NCI-H2196 (cell line): ENCODE data around the gene FOXL1.

Experiments
- DNase-seq: peaks from one replicate; lab custom pipeline; 2025; ENCODE audit not compliant: unreplicated experiment; lab: John Stamatoyannopoulos, UW

The FOXL1 gene

DNA sequence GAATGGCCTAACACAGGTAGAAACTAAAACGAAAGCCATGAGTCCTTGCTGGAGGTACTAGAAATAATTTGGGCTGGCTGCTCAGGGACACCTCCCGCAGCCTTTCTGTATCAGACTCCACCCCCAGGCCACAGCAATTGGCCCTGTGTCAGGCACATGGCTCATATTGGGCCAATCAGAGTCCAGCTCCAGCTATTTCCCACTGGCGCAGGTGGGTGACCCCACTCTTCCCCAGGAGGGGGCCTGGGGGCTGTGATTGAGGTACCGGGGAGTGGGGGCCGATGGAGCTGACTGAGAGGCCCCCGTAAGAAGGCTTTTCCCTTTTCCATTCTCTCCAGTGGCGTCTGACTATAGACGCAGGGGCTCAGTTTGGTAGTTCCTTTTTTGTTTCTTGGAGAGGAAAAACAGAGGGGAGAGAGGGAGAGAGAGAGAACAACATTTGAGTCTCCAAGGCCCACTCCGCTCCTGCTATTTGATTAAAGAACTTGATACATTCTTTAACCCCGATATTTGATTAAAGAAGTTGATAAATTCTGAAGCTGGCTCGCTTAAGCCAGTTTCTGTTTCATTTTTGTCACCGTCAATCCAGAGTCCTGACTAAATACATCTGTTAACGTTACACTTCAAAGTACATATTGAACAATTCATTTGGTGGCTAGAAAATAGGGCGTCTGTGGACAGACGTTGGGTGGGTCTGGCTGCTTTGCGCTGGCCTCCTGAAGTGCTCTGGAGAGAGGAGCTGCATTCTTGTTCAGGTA lies 26.3 kb downstream of the FOXL1 start:
- DNase-seq, result no peak

DNA sequence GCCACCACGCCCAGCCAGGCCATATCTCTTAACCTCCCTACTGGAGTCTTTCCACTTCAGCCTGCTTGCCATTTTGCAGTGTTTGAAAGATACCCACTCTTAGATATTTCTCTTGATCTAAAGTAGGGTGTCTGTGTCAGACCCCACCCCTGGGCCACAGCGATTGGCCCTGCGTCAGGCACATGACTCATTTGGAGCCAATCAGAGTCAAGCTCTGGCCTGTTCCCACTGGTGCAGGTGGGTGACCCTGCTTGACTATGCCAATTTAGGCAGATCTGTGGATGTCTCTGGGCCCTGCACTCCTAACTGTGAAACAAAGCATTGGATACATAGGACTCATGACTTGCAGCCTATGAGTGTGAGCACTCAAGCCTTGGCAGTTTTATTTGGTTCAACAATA lies 27.6 kb downstream of the FOXL1 start:
- no peak for DNase-seq

DNA sequence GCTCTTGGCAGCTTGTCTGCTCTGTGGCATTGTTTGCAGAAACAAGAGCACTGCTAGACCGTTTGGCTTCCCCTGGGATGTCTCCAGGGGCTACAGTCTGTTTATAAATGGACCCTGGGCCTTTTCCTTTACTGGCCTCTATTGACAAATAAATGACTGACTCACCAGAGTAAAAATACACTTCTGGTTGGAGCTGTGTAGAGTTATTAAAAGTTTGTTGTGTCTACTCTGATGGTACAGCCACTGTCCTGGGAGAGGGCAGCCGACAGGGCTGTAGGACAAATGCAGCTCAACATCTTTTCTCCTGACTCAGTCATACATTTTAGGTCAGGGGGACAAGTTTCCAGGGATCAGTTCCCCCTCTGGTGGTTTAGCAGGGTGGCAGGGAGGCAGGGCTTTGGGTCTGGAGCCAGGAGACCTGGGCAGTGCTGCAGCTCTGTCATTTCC lies 30.0 kb downstream of the FOXL1 start:
- no peak for DNase-seq

DNA sequence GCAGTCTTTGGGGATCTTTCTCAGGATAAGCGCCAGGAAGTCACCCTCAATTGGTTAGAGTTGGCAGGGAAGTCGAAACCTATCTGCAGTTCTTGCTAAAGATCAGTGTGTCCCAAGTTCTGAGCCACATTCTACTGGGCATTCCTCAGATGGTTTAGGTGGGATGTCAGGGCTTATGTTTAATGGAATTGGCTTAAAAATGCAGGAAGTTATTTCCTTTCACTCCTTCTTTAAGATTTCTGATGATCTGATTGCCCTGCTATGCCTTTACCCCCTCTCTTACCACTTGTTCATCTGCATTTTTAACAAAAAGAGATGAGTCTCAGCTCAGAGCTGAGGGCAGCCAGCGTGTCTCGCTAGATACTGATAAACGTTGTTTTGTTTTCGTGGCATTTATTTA lies 30.8 kb downstream of the FOXL1 start:
- DNase-seq, result no peak

DNA sequence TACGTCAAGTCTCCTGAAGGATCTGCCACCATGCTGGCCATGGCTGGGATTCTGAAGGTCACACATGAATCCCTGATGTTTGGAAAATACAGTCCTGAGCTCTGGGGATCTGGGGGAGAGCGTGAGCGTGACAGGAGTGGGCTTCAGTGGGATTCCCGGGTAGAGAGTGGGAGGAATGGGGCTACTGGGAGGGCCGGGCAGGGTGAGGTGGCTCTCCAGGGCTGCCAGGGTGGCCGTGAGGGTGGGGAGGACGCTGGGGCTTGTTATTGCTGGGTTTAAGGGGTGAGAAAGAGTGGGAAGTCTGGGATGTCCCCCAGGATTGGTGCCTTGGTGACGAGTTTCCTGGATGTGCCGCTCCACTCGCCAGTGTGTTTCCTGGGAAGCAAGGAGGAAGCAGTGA lies 31.3 kb downstream of the FOXL1 start:
- no peak for DNase-seq

DNA sequence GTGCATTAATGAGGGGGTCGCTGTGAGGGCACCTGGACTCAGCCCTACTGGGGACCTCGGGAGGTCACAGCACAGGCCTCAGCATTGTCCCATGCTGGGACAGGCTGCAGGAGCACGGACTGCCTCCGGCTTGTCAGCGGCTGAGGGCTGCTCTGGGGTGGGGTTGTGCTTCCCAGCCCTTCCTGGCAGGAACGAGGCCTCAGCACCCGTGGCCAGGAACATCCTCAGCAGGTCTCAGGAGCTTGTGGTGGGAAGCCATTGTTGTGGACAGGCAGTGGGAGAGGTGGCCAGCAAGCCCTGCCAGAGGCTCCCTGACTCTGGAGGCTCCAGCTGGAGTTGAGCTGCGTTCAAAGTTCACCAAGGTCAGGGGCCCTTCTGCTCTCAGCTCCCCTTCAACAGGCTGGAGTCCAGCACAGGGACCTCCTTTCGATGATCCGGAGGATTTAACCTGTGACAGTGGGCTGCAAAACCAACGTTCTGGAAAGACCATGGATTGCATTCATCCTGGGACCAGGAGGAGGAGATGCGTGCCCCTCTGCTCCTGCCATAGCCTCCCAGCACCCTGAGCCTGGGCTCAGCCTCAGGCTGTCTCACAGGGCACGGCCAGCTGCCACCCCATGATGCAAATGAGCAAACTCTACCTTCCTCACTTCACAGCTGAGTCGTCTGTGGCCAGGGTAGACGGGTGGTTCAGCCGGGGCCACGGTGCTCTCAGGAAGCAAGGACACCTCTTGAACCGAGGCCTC lies 32.6 kb downstream of the FOXL1 start:
- DNase-seq, result no peak

DNA sequence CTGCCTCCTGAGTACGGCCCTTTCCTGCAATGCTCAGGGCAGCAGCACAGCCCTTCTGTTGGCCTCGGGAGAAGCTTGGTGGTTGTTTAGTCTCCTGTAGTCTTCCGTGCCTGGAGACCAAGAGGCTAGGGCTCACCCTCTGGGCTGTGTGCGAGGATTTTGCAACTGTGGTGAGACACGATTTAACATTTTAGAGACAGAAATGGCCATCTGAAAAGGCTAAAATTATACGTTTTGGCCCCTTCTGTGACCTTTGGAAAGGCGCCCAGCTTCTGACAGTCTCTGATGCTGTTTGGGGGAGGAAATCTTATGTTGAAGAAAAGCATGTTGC lies 33.1 kb downstream of the FOXL1 start:
- no peak for DNase-seq

DNA sequence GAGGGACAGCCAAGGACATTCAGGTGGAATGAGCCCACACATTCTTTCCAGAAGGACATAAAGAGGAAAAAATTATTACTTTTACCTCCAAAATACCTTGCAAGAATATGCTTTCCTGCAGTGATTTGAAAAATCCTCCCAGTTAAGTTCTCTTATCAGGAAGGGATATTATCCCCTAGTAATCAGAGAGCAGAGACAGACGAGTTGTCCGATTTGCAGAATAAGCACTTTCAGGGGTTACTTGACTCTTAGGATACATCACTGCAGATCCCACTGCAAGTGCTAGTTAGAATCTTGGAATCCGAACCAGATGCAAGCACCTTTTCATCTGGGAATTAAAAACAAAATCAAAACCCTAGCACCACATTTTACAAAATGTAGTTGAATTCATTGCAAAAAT lies 33.6 kb downstream of the FOXL1 start:
- DNase-seq, result no peak

DNA sequence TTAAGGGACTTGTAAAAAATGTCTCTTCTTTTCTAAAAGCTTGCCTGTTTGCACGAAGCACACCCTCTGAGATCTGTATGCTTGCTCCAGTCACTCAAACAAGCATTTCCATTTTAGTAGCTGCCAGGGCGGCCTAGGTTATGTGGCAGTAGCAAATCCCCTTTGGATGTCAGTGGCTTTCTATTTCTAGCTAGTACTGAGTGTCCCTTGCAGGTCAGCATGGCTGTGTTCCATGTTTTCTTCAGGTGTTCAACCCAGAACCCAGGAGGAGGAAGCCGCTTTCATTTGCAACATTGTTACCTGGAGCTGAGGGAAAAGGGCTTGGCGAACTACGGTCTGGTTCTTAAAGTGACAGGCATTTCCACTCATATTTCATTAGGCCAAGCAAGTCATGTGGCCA lies 36.4 kb downstream of the FOXL1 start:
- DNase-seq, result no peak

DNA sequence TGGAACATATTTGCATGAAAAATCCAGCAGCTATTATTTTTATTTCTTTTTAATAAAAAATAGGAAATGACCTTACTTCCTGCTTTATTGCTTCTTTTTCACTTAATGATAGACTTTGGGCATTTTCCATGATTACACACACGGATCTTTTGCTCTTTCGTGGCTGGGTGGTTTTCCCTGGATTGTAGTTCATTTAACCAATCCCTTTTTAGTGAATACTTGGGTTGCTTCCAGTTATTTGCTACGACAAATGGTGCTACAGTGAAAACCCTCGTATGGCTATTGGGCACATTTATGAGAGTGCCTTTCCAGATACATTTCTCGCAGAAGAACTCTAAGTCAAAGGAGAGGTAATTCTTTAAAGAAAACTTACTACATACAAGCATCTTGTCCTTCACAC lies 38.6 kb downstream of the FOXL1 start:
- DNase-seq, result no peak

DNA sequence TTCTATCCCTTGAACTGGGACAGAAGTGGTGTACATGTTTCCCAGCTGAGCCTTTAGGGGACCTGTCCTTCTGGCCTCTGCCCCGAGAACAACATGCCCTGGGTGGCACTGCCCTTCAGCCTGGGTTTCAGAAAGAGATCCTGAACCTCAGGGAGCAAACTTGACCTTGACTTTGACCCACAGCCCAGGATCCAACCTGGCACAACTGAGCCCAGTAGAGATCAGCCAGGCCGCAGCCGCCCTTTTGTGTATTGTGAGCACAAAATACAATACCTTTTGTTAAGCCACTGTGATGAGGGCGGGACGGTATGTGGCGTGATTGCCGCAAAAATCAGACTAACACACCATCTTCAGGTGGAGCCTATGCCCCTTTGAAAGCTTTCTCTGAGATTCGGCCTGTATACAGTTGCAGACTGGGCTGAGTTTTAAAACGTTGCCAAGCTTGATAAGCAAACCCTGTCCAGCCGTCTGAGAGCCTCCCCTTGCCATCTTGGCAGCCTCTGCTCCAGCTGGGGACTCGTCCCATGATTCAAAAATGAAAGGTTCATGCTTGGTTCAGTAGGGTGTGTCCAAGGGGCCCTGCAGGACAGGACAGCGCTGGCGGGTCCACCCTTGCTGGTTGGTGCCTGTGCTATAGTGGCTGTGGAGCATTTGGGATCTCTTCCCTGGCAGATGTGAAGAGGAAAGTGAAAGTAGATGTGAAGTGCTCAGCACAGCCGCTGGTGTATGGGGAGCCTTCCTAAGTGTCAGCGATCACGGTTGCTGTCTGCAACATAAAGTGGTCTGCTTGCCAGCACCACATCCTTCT lies 40.3 kb downstream of the FOXL1 start:
- DNase-seq, result no peak

DNA sequence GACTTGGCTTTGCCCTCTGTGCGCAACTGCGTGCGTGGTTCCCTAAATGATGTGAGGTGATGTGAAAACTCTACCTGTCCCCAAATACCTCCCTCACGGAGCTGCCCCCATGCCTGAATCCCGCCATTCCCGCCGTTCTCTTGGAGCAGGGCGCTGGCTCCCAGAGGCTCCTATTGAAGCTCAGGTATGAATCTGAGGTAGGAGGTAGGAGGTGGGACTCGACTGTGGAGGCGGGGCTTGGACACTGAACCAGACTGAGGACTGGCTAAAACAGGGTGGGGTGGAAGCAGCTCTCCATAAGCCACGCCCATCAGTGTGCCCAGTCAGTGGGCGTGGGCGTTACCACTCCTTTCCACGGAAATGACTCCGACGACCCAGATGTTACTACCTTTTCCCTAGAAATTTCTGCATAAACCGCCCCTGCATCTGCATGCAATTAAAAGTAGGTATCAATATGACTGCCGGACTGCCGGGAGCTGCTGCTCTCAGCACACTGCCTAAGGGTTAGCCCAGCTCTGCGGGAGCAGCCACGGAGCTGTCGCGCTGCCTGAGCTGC lies 41.0 kb downstream of the FOXL1 start:
- DNase-seq, result no peak

DNA sequence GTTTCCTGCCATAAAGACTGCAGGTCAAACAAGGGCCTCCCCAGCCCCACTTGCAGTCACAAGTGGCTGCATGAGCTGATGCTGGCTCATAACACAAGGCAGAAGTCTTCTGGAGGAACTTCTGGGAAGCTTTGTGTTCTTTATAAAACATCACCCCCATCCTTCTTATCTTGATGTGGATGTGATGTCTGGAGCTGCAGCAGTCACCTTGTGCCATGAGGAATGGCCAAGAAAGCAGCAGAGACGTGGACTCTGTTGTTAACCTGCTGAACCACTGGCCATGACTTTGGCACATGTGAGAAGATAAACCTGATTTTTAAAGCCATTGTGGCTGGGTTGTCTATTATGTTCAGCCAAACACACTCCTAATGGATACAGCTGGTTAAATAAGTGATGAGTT lies 41.8 kb downstream of the FOXL1 start:
- DNase-seq, result no peak

DNA sequence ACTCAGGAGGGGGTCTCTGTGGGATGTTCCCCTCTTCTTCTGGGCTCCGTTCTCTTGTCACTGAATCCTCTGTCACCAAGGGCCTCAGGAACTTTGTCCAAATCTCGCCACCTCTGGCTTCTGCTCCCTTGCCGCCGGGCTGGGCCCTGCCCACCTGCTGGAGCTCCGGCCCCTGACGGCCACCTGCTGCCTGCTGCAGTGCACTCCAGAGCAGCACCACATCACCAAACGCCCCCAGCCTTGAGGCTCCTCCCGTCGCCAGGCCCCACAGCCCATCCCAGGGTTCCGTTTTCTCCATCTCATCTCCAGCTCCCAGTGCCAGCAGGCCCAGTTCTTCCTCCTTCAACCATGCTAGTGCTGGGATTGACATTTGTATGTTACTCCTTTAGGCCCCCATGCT lies 43.6 kb downstream of the FOXL1 start:
- no peak for DNase-seq

DNA sequence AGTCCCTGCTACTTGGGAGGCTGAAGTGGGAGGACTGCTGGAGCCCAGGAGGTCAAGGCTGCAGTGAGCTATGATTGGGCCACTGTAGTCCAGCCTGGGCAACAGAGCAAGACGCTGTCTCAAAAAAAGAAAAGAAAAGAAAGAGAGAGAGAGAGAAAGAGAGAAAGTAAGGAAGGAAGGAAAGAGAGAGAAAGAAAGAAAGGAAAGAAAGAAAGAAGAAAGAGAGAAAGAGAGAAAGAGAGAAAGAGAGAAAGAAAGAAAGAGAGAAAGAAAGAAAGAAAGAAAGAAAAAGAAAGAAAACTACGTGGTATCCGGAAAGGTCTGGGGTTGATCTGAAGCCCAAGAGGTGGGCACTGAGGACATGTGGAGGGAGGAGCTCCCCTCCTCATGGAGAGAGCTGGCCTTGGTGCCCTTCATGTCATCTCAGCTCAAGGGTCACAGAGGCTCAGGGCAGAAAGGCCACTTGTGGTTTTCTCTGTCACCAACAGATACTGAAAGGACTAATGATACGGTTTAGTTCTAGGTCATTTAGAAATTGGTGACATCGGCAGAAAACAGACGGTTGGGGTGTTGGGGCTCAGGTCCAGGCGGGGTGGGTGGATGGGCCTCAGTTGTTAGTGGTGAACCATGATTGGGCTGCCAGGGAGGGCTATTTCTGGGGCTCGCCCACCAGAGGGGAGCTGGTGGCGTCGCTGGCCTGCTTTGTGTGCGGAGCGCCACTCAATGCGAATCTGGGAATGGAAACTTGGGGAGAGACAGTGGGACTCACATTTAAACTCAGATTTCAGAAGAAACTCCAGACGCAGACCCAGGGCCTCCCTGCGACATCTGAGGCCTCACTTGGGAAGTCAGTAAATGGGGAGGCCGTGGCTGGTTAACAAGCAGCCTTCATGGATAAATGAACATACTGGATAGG lies 44.6 kb downstream of the FOXL1 start:
- no peak for DNase-seq

DNA sequence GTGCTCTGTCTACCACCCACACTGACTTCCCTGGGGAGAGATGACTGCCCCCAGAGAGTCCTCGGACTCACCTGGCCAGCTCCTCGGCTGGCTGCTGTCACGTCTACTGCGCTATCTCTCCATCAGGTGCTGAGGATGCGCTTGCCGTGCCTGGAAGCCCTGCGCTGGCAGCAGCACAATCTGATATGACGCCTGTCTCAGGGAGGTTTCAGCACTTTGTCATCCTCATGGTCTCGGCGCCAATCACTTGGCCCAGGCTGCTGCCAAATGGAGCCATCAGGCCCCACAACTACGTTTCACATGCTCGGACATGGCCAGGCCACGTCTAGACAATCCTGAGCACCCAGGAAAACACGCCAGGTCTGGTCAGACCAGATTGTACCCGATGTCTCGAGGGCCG lies 46.7 kb downstream of the FOXL1 start:
- DNase-seq, result no peak

DNA sequence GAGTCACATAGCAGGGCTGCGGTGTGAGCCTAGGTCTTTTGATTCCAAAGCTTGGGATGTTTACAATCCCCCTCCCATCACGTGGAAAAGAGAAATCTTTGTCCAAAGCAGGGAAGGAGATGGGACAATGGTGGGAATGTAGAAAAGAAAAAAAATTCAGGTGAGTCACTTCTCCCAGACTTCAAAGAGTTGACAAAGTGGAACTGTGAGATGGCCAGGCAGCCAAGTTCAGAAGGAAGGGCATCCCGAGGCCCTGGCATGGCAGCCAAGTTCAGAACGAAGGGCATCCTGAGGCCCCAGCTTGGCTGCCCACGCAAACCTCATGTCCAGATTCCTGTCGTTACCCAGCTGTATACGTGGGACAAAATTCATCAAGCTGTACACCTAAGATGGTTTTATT lies 47.5 kb downstream of the FOXL1 start:
- no peak for DNase-seq

DNA sequence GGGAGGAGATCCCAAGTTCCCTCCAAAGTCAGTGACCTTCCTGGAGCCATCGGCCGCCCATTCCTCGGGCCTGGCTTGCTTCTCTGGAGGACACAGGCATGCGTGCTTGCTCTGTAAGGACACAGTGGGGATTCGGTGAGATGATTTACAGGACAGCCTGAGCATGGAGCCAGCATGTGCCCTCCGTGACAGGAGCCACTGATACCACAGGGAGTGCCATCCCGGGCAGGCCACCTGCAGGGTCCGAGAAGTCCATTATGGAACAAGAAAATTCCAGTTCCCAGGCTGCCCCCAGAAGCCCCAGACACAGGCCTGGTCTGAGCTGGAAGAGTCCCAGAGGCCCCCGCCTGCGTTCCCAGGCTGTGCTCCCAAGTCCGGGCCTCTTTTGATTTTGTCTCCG lies 47.9 kb downstream of the FOXL1 start:
- DNase-seq, result no peak

DNA sequence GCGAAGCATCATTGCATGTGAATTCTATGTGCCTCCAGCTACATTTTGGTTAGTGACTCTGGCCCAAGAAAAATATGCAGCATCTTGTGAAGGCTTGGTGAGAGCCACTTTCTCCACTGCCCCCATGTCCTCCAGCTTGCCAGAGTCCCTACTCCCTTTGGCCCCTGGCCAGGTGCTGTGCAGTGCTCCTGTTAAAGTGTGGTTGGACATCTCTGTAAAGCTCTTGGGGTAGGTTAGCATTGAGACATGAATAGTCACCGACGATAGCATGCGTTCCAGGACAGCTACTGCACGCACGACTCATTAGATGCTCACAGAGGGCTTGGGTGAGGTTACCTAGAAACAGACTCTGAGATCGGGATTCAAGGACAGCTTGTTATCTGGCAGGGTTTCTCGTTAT lies 48.6 kb downstream of the FOXL1 start:
- no peak for DNase-seq

DNA sequence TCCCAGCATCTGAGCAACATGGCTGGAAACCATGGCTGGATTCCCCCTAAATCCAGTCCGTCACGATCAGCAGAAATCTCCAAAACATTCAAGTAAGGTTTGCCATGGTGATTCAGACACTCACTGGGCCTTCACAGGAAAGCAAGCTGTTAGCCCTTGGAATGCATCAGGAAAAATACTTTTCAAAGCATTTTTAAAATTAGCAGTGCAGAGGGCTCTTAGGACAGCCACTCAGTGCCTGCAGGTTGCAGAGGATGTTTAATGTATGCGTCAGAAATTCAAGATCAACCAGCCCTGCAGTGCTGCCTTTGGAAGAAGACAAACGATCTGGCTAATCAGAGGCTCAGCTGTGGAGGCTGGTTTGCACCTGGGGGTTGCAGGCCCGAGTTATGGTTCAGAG lies 50.3 kb downstream of the FOXL1 start:
- DNase-seq, result no peak

DNA sequence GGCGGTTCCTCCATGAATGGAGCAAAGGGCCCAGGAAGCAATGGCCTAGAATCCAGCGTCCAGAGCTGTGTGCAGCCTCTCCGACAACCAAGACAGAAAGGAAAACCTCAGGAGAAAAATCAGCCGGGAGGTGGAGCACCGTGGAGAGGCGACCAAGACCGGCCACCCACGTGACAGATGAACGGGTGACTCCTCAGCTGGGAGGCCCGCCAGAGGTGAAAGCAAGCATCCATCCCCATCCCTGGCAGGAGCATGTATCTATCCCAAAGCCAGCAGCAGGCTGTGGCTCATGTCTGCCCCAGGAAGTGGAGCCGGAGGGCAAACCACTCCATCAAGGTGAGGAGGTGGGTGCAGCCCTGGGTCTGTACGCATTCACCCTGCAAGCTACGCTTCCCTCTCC lies 52.1 kb downstream of the FOXL1 start:
- DNase-seq, result no peak
